Liver (tissue), 9 donors: ENCODE data around the gene PYM1. TPM values are rescaled to one million over a fixed set of nuclear protein-coding genes. Genes with fewer than 3 reads are reported as not detected.

Experiments used
- DNase-seq: peaks from one replicate; pipeline ENCODE4 v3.0.0-alpha.2; 2017; ENCODE audit warnings: low spot score
- H3K27ac ChIP-seq, 2 donors: one replicate each; pipeline ENCODE4 v1.7.0; 2013; ENCODE audit warnings: inconsistent platforms in 2 of 2, low read length in 2 of 2, control low read depth in 1 of 2, low read depth in 1 of 2, mild to moderate bottlenecking in 1 of 2
- H3K27me3 ChIP-seq, 4 donors: one replicate each; pipeline versions ENCODE4 v1.6.1 to v1.7.0; 2013; ENCODE audit warnings: low read length in 3 of 4, inconsistent platforms in 1 of 4, mild to moderate bottlenecking in 1 of 4, moderate library complexity in 1 of 4; ENCODE audit not compliant: control insufficient read depth in 4 of 4, insufficient read depth in 4 of 4
- H3K36me3 ChIP-seq, 4 donors: one replicate each; pipeline versions ENCODE4 v1.6.1 to v1.7.0; 2013; ENCODE audit warnings: low read length in 3 of 4, mild to moderate bottlenecking in 3 of 4, low read depth in 1 of 4, moderate library complexity in 1 of 4; ENCODE audit not compliant: control insufficient read depth in 4 of 4, insufficient read depth in 3 of 4
- H3K4me1 ChIP-seq, 4 donors: one replicate each; pipeline versions ENCODE4 v1.6.1 to v1.7.0; 2013; ENCODE audit warnings: low read length in 3 of 4, mild to moderate bottlenecking in 3 of 4, moderate library complexity in 1 of 4; ENCODE audit not compliant: control insufficient read depth in 4 of 4, insufficient read depth in 4 of 4
- H3K4me3 ChIP-seq, 3 donors: one replicate each; pipeline versions ENCODE4 v1.6.1 to v1.7.0; 2013; ENCODE audit warnings: low read length in 3 of 3, control low read depth in 1 of 3, low read depth in 1 of 3, mild to moderate bottlenecking in 1 of 3
- H3K9ac ChIP-seq, 2 donors: one replicate each; pipeline ENCODE4 v1.7.0; 2013; ENCODE audit warnings: low read length in 2 of 2, mild to moderate bottlenecking in 2 of 2, moderate library complexity in 2 of 2, control low read depth in 1 of 2, low read depth in 1 of 2
- H3K9me3 ChIP-seq, 4 donors: one replicate each; pipeline versions ENCODE4 v1.6.1 to v1.7.0; 2013; ENCODE audit warnings: low read length in 3 of 4; ENCODE audit not compliant: control insufficient read depth in 4 of 4
- EGR1 ChIP-seq, 2 donors: IDR thresholded peaks; 2 replicates each; pipeline ENCODE4 v1.6.1; 2016 to 2018; ENCODE audit warnings: antibody characterized with exemption in 2 of 2, low read depth in 2 of 2
- FOXA1 ChIP-seq: IDR thresholded peaks from 2 replicates; pipeline ENCODE4 v1.6.1; 2016; ENCODE audit warnings: antibody characterized with exemption
- FOXA2 ChIP-seq: IDR thresholded peaks from 2 replicates; pipeline ENCODE4 v1.6.1; 2016; ENCODE audit warnings: antibody characterized with exemption
- GABPA ChIP-seq, 2 donors: IDR thresholded peaks in 1 of 2; conservative IDR thresholded peaks in 1 of 2; 2 replicates each; pipeline ENCODE4 v1.6.1; 2016; ENCODE audit warnings: antibody characterized with exemption in 2 of 2, mild to moderate bottlenecking in 1 of 2, moderate library complexity in 1 of 2
- HNF4A ChIP-seq, 2 donors: conservative IDR thresholded peaks; 2 replicates each; pipeline ENCODE4 v1.6.1; 2016; ENCODE audit warnings: antibody characterized with exemption in 2 of 2, mild to moderate bottlenecking in 2 of 2
- HNF4G ChIP-seq: IDR thresholded peaks from 2 replicates; pipeline ENCODE4 v1.6.1; 2016; ENCODE audit warnings: antibody characterized with exemption
- JUND ChIP-seq, 2 donors: IDR thresholded peaks; 2 replicates each; pipeline ENCODE4 v1.6.1; 2016; ENCODE audit warnings: antibody characterized with exemption in 2 of 2
- NR2F2 ChIP-seq: IDR thresholded peaks from 2 replicates; pipeline ENCODE4 v1.6.1; 2016; ENCODE audit warnings: antibody characterized with exemption
- RXRA ChIP-seq, 2 donors: IDR thresholded peaks; 2 replicates each; pipeline ENCODE4 v1.6.1; 2017 to 2018; ENCODE audit warnings: antibody characterized with exemption in 2 of 2, mild to moderate bottlenecking in 1 of 2
- SP1 ChIP-seq: IDR thresholded peaks from 2 replicates; pipeline ENCODE4 v1.6.1; 2018; ENCODE audit warnings: antibody characterized with exemption, mild to moderate bottlenecking
- YY1 ChIP-seq: IDR thresholded peaks from 2 replicates; pipeline ENCODE4 v1.6.1; 2016; ENCODE audit warnings: antibody characterized with exemption, mild to moderate bottlenecking
- WGBS: extraction: QIAGEN DNeasy Blood & Tissue Kit; methylation state at CpG from one replicate; pipeline ENCODE4 v1.1.7; 2013; 5-methylcytosine and 5-hydroxymethylcytosine counted together
- polyA plus RNA-seq, 2 donors: library from polyadenylated mRNA; stranded (reverse) in 1 of 2; unstranded in 1 of 2; fragments of 200-250 nt in 1 of 2; fragments of >200 nt in 1 of 2; fragmentation: Nextera tagmentation in 1 of 2; extraction: Ambion mirVana in 1 of 2; gene quantifications; one replicate each; pipeline versions ENCODE4 v1.2.1 to v1.2.3, GENCODE V29; 2013 to 2015
- total RNA-seq, 2 donors: library from RNA; depleted of rRNA; stranded (reverse); fragments of >200 nt; gene quantifications; one replicate each; pipeline ENCODE4 v1.2.3, GENCODE V29; 2014
- TF ChIP-seq, protein P1 (sequence below): fragments of 150-350 bp; IDR thresholded peaks from 2 replicates; pipeline ENCODE4 v1.5.1; 2017; ENCODE audit warnings: improper control_type of control experiment, low read depth, low read length; ENCODE audit not compliant: missing input control
- TF ChIP-seq, protein P2 (sequence below): IDR thresholded peaks from 2 replicates; pipeline ENCODE4 v1.6.1; 2016; ENCODE audit warnings: antibody characterized with exemption
- TF ChIP-seq, protein P3 (sequence below): IDR thresholded peaks from 2 replicates; pipeline ENCODE4 v1.6.1; 2016; ENCODE audit warnings: antibody characterized with exemption
- TF ChIP-seq, protein P4 (sequence below): IDR thresholded peaks from 2 replicates; pipeline ENCODE4 v1.6.1; 2016; ENCODE audit warnings: antibody characterized with exemption, mild to moderate bottlenecking
- TF ChIP-seq, protein P5 (sequence below): IDR thresholded peaks from 2 replicates; pipeline ENCODE4 v1.6.1; 2016; ENCODE audit warnings: antibody characterized with exemption
- donor health status: healthy.
- donor health status: healthy.
- donor health status: healthy.
- donor health status: healthy.
- donor health status: healthy.

Gene PYM1
- total and polyA plus RNA-seq, 4 donors = 16.7 to 29.4 (median 21.3) TPM

DNA sequence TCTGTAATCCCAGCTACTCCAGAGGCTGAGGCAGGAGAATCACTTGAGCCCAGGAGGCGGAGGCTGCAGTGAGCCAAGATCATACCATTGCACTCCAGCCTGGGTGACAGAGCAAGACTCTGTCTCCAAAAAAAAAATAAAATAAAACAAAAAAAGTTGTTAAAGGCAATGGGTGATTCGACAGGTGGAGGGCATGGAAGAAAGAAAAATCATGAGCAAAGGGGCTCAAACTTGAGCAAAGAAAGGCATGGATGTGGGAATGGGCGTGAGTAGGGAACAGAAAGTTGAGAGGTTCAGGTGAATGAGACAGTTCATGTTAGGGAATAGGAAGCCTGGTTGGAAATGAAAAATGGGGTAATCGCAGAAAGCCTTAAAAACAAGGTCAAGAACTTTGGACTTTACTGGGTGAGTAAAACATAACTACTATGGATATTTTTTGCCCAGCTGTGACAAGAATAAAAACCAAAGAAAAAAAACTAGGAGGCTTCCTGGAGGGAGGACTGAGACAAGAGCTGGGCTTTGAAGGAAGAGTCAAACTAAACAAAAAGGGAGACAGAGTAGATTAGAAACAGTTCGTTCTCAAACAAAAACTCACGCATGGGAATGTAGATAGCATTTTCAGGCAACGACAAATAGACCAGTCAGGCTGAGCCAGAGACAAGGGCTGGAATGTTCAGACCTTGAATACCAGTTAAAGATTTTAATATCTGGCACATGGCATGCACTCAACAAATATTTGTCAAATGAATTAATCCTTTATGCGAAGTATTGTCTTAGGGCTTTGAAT lies 18.8 kb downstream of the PYM1 start:
- no peaks in the 10 kb centered on the region for H3K9me3 ChIP-seq
- TF ChIP-seq, protein P1, sequence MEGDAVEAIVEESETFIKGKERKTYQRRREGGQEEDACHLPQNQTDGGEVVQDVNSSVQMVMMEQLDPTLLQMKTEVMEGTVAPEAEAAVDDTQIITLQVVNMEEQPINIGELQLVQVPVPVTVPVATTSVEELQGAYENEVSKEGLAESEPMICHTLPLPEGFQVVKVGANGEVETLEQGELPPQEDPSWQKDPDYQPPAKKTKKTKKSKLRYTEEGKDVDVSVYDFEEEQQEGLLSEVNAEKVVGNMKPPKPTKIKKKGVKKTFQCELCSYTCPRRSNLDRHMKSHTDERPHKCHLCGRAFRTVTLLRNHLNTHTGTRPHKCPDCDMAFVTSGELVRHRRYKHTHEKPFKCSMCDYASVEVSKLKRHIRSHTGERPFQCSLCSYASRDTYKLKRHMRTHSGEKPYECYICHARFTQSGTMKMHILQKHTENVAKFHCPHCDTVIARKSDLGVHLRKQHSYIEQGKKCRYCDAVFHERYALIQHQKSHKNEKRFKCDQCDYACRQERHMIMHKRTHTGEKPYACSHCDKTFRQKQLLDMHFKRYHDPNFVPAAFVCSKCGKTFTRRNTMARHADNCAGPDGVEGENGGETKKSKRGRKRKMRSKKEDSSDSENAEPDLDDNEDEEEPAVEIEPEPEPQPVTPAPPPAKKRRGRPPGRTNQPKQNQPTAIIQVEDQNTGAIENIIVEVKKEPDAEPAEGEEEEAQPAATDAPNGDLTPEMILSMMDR = no peak
- TF ChIP-seq SP1 = peak; percentile 49
- TF ChIP-seq GABPA (IDR thresholded peaks at IDR 0.05 in 1 of 2, conservative IDR thresholded peaks at IDR 0.05 in 1 of 2) = no peak
- TF ChIP-seq HNF4G = peak; percentile 28
- no peak for TF ChIP-seq JUND (IDR thresholded peaks at IDR 0.05)
- TF ChIP-seq FOXA1 = no peak
- TF ChIP-seq FOXA2 = no peak
- peak; percentile 52 to 67 for TF ChIP-seq HNF4A (conservative IDR thresholded peaks at IDR 0.05)
- TF ChIP-seq RXRA (IDR thresholded peaks at IDR 0.05) = peak in 1 of 2 donors; percentile 45
- no peak for TF ChIP-seq NR2F2
- TF ChIP-seq, protein P2, sequence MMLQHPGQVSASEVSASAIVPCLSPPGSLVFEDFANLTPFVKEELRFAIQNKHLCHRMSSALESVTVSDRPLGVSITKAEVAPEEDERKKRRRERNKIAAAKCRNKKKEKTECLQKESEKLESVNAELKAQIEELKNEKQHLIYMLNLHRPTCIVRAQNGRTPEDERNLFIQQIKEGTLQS = no peak
- peak overlapping the region; percentile 9 to 31 for H3K27ac ChIP-seq
- 42% methylated on average over 8 of the region's 8 CpGs for WGBS
- peaks cover 8 to 25% (median 11%) of the 10 kb centered on the region in 4 donors for H3K4me1 ChIP-seq
- H3K36me3 ChIP-seq = no peaks in the 10 kb centered on the region
- no peaks in the 10 kb centered on the region for H3K27me3 ChIP-seq
- DNase-seq = no peak
- no peak overlapping the region for H3K4me3 ChIP-seq
- no peak overlapping the region for H3K9ac ChIP-seq

DNA sequence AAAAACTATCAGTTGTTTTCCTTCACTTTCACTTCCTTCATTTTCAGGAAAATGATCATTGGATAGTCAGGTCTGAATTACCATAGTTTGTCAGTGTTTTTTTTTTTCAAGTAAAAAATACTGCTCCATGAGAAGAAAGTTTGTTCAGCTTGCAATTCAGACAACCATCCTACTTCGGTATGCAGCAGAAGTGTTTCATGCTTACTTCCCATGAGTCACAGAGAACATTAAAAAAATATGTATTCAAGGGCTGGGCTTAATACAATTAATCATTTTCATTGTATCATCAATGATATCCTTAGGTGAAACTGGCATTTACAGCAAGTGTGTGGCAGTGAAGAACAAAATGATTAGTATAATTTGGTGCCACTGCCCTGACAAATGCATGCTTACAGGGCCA lies 21.6 kb downstream of the PYM1 start:
- 86% methylated on average over 1 of the region's 1 CpG for WGBS
- Histone ChIP-seq H3K4me1 (peaks cover 6 to 18% (median 9%) of the 10 kb centered on the region in 4 donors), H3K9ac (no peak overlapping the region), H3K36me3 (peaks cover 2 to 21% (median 14%) of the 10 kb centered on the region in 4 donors), H3K9me3 (no peaks in the 10 kb centered on the region), H3K4me3 (no peak overlapping the region), H3K27me3 (no peaks in the 10 kb centered on the region), H3K27ac (no peak overlapping the region)
- TF ChIP-seq, protein P3, sequence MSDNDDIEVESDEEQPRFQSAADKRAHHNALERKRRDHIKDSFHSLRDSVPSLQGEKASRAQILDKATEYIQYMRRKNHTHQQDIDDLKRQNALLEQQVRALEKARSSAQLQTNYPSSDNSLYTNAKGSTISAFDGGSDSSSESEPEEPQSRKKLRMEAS = no peak
- DNase-seq = no peak

DNA sequence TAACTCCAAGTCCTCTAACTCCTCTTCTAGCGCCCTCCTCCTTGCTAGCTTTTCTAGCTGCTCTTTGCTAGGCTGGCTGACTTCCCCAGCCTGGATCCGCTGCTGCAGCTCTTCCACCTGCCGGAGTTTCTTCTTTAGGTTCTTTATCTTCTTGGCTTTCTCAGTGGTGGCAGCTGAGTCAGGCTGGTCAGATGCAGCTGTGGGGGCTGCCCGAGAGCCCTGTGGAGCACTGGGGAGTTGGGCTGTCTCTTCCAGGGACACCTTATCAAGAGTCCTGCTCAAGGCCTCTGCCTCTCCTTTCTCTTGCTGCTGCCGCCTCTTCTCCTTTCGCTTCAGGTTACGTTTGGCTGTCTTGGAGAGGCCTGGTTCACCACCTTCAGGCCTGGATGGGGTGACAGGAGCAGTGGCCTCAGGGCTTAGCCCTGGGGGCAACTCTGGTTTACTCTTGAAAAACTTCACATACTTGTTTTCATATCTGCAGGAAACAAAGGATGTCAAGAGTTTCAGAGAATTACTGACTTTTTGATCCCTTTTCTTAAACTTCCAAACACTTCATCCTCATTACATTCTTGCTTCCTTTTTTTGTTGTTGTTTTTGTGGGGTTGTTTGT lies 25.7 kb downstream of the PYM1 start:
- DNase-seq = no peak
- Histone ChIP-seq H3K9me3 (no peaks in the 10 kb centered on the region), H3K27me3 (no peaks in the 10 kb centered on the region), H3K4me1 (no peaks in the 10 kb centered on the region), H3K36me3 (peaks cover 5 to 24% (median 14%) of the 10 kb centered on the region in 4 donors), H3K4me3 (no peak overlapping the region), H3K9ac (no peak overlapping the region), H3K27ac (no peak overlapping the region)
- WGBS = 96% methylated on average over 7 of the region's 7 CpGs
- TF ChIP-seq, protein P4, sequence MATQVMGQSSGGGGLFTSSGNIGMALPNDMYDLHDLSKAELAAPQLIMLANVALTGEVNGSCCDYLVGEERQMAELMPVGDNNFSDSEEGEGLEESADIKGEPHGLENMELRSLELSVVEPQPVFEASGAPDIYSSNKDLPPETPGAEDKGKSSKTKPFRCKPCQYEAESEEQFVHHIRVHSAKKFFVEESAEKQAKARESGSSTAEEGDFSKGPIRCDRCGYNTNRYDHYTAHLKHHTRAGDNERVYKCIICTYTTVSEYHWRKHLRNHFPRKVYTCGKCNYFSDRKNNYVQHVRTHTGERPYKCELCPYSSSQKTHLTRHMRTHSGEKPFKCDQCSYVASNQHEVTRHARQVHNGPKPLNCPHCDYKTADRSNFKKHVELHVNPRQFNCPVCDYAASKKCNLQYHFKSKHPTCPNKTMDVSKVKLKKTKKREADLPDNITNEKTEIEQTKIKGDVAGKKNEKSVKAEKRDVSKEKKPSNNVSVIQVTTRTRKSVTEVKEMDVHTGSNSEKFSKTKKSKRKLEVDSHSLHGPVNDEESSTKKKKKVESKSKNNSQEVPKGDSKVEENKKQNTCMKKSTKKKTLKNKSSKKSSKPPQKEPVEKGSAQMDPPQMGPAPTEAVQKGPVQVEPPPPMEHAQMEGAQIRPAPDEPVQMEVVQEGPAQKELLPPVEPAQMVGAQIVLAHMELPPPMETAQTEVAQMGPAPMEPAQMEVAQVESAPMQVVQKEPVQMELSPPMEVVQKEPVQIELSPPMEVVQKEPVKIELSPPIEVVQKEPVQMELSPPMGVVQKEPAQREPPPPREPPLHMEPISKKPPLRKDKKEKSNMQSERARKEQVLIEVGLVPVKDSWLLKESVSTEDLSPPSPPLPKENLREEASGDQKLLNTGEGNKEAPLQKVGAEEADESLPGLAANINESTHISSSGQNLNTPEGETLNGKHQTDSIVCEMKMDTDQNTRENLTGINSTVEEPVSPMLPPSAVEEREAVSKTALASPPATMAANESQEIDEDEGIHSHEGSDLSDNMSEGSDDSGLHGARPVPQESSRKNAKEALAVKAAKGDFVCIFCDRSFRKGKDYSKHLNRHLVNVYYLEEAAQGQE = no peak
- TF ChIP-seq JUND (IDR thresholded peaks at IDR 0.05) (no peak), HNF4A (conservative IDR thresholded peaks at IDR 0.05) (no peak), RXRA (IDR thresholded peaks at IDR 0.05) (no peak), YY1 (no peak), FOXA2 (no peak), EGR1 (IDR thresholded peaks at IDR 0.05; ENCODE audit: low read depth in 2 of 2) (no peak)
- TF ChIP-seq, protein P1 = no peak
- TF ChIP-seq, protein P5, sequence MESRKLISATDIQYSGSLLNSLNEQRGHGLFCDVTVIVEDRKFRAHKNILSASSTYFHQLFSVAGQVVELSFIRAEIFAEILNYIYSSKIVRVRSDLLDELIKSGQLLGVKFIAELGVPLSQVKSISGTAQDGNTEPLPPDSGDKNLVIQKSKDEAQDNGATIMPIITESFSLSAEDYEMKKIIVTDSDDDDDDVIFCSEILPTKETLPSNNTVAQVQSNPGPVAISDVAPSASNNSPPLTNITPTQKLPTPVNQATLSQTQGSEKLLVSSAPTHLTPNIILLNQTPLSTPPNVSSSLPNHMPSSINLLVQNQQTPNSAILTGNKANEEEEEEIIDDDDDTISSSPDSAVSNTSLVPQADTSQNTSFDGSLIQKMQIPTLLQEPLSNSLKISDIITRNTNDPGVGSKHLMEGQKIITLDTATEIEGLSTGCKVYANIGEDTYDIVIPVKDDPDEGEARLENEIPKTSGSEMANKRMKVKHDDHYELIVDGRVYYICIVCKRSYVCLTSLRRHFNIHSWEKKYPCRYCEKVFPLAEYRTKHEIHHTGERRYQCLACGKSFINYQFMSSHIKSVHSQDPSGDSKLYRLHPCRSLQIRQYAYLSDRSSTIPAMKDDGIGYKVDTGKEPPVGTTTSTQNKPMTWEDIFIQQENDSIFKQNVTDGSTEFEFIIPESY = no peak
